Measurements from ENCODE around the gene MSMP.

GRCh38 chr9:35731415-35732184 lies 22.5 kb downstream of the MSMP start:
- no peak for TF ChIP-seq EZH2 (IDR thresholded peaks at IDR 0.05; ENCODE audit: borderline replicate concordance, low read depth, low read length, poor library complexity, severe bottlenecking)
- no peak for TF ChIP-seq CTCF (conservative IDR thresholded peaks at IDR 0.05; ENCODE audit: low read depth, low read length)

Data from A673 (cell line).